HEK293T (cell line): ENCODE results near the gene BMF.
"Not testable (repeated sequence)": the region's sequence is repeated elsewhere in the genome, so short reads cannot be mapped to it uniquely, and the experiment has no call there.

Source experiments
- ARNT ChIP-seq: fragments of 450-650 bp; IDR thresholded peaks from 2 replicates; pipeline ENCODE4 v1.6.1; 2017; ENCODE audit warnings: mild to moderate bottlenecking
- BHLHE40 ChIP-seq: fragments of 450-650 bp; IDR thresholded peaks from 2 replicates; pipeline ENCODE4 v1.6.1; 2016; ENCODE audit warnings: mild to moderate bottlenecking, moderate library complexity, borderline replicate concordance
- CTBP1 ChIP-seq: fragments of 450-650 bp; IDR thresholded peaks from 2 replicates; pipeline ENCODE4 v1.6.1; 2016; ENCODE audit warnings: borderline replicate concordance
- ELF4 ChIP-seq: fragments of 450-650 bp; IDR thresholded peaks from 2 replicates; pipeline ENCODE4 v1.6.1; 2017; ENCODE audit warnings: antibody characterized with exemption
- FOXA1 ChIP-seq: fragments of 450-650 bp; IDR thresholded peaks from 2 replicates; pipeline ENCODE4 v1.6.1; 2016; ENCODE audit warnings: mild to moderate bottlenecking
- FOXK2 ChIP-seq: fragments of 450-650 bp; IDR thresholded peaks from 2 replicates; pipeline ENCODE4 v1.6.1; 2016; ENCODE audit warnings: mild to moderate bottlenecking
- FOXM1 ChIP-seq: fragments of 450-650 bp; IDR thresholded peaks from 2 replicates; pipeline ENCODE4 v1.6.1; 2017; ENCODE audit warnings: mild to moderate bottlenecking, borderline replicate concordance
- HDGF ChIP-seq: fragments of 450-650 bp; IDR thresholded peaks from 2 replicates; pipeline ENCODE4 v1.6.1; 2017; ENCODE audit warnings: antibody characterized with exemption, borderline replicate concordance
- NFRKB ChIP-seq: fragments of 450-650 bp; IDR thresholded peaks from 2 replicates; pipeline ENCODE4 v1.6.1; 2016; ENCODE audit warnings: mild to moderate bottlenecking, moderate library complexity
- PKNOX1 ChIP-seq: fragments of 450-650 bp; IDR thresholded peaks from 2 replicates; pipeline ENCODE4 v1.6.1; 2016
- SP1 ChIP-seq: fragments of 450-650 bp; IDR thresholded peaks from 2 replicates; pipeline ENCODE4 v1.6.1; 2017
- TARDBP ChIP-seq: fragments of 450-650 bp; IDR thresholded peaks from 2 replicates; pipeline ENCODE4 v1.6.1; 2016
- ZNF384 ChIP-seq: fragments of 450-650 bp; IDR thresholded peaks from 2 replicates; pipeline ENCODE4 v1.6.1; 2016

DNA sequence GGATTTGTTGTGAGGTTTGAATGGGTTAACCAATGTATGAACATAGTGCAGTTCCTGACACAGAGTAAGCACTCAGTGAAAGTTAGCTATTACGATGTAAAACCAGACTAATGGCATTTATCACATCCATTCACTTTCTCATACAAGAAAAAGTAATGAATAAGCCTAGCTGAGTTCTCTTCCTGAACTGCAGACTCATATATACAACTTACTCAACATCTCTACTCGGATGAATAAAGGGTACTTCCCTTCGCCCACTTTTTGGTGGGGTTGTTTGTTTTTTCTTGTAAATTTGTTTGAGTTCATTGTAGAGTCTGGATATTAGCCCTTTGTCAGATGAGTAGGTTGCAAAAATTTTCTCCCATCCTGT, 29.5 kb upstream of the BMF start:
- TF ChIP-seq FOXA1, TARDBP, FOXK2, PKNOX1, HDGF, CTBP1, SP1, BHLHE40, FOXM1, ZNF384, NFRKB, ELF4, ARNT: not testable (repeated sequence)
